ENCODE data around the gene DNTTIP2. TPM values are rescaled to one million over a fixed set of nuclear protein-coding genes. Genes with fewer than 3 reads are reported as not detected.
"Not testable (repeated sequence)": the region's sequence is repeated elsewhere in the genome, so short reads cannot be mapped to it uniquely, and the experiment has no call there.

Gene DNTTIP2
- total RNA-seq, 1 donor from 2014 or later = 12.0 TPM

DNA sequence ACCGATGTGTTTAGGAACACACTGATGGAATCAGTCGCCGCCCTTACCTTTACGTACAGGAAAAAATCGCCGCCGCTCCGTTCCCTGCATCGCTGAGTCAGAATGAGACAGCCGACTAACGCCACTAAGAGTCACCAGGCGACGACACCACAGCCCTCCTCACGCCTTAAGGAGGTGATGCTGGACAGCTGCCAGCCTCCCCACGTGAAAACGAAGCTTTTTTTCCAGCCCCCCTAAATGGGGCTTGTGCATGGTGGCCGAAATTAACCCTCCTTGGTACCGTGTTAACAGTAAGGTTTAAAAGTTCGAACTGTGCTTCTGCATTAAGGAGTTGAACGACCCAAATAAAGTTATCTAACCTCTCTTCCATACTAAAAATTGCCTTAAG is 511 bp downstream of the DNTTIP2 start:
- Histone ChIP-seq H3K9me3 (ENCODE audit: control insufficient read depth in 3 of 3, low read length in 3 of 3) (no peaks in the 10 kb centered on the region), H3K27ac (ENCODE audit: low read depth, low read length) (peak overlapping the region; percentile 92), H3K4me1 (ENCODE audit: control insufficient read depth in 3 of 3, insufficient read depth in 3 of 3, low read length in 3 of 3) (peaks cover 8 to 31% (median 24%) of the 10 kb centered on the region in 3 donors), H3K4me3 (ENCODE audit: low read length in 3 of 3) (peak overlapping the region; percentile 92 to 98 (median 98)), H3K9ac (ENCODE audit: low read depth in 1 of 3, low read length in 3 of 3) (peak overlapping the region; percentile 92 to 100 (median 97)), H3K36me3 (ENCODE audit: control insufficient read depth in 3 of 3, insufficient read depth in 3 of 3, low read length in 3 of 3) (peaks cover 15 to 37% (median 36%) of the 10 kb centered on the region in 3 donors), H3K27me3 (ENCODE audit: control insufficient read depth in 3 of 3, insufficient read depth in 3 of 3, low read length in 3 of 3) (no peaks in the 10 kb centered on the region)

DNA sequence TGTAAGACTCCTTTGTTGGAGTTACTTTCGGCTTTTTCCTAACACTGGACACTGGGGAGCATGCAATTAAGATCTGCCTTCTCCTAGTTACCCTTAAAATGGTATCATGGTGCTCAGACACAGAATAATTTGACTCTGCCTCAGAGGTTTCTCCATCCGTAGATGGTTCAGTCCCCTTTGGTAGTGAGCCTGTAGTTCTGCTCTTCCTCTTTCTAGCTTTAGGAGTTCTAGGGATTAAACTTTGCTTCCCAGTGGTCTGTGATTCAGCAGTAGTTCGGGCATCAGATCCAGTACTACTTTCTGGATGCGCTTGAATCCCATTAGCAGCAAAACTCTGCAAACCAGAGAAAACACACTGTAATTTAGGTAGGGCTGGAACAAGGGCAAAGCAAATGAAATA is 1.5 kb downstream of the DNTTIP2 start:
- Histone ChIP-seq H3K27ac (ENCODE audit: low read depth, low read length) (no peak overlapping the region), H3K9ac (ENCODE audit: low read depth in 1 of 3, low read length in 3 of 3) (peak overlapping the region in 1 of 3 donors; percentile 97), H3K4me1 (ENCODE audit: control insufficient read depth in 3 of 3, insufficient read depth in 3 of 3, low read length in 3 of 3) (peaks cover 8 to 31% (median 24%) of the 10 kb centered on the region in 3 donors), H3K4me3 (ENCODE audit: low read length in 3 of 3) (peak overlapping the region in 2 of 3 donors; percentile 16 to 98), H3K27me3 (ENCODE audit: control insufficient read depth in 3 of 3, insufficient read depth in 3 of 3, low read length in 3 of 3) (no peaks in the 10 kb centered on the region), H3K36me3 (ENCODE audit: control insufficient read depth in 3 of 3, insufficient read depth in 3 of 3, low read length in 3 of 3) (peaks cover 18 to 44% (median 40%) of the 10 kb centered on the region in 3 donors), H3K9me3 (ENCODE audit: control insufficient read depth in 3 of 3, low read length in 3 of 3) (no peaks in the 10 kb centered on the region)

GRCh38 chr1:93876244-93876643 is 2.8 kb downstream of the DNTTIP2 start:
- Histone ChIP-seq H3K27ac (ENCODE audit: low read depth, low read length) (no peak overlapping the region), H3K4me3 (ENCODE audit: low read length in 3 of 3) (peak overlapping the region in 1 of 3 donors; percentile 15), H3K9me3 (ENCODE audit: control insufficient read depth in 3 of 3, low read length in 3 of 3) (no peaks in the 10 kb centered on the region), H3K4me1 (ENCODE audit: control insufficient read depth in 3 of 3, insufficient read depth in 3 of 3, low read length in 3 of 3) (peaks cover 8 to 31% (median 24%) of the 10 kb centered on the region in 3 donors), H3K27me3 (ENCODE audit: control insufficient read depth in 3 of 3, insufficient read depth in 3 of 3, low read length in 3 of 3) (no peaks in the 10 kb centered on the region), H3K9ac (ENCODE audit: low read depth in 1 of 3, low read length in 3 of 3) (no peak overlapping the region), H3K36me3 (ENCODE audit: control insufficient read depth in 3 of 3, insufficient read depth in 3 of 3, low read length in 3 of 3) (peaks cover 28 to 57% (median 48%) of the 10 kb centered on the region in 3 donors)

- Histone ChIP-seq H3K9ac (ENCODE audit: low read depth in 1 of 3, low read length in 3 of 3) (no peak overlapping the region), H3K9me3 (ENCODE audit: control insufficient read depth in 3 of 3, low read length in 3 of 3) (no peaks in the 10 kb centered on the region), H3K36me3 (ENCODE audit: control insufficient read depth in 3 of 3, insufficient read depth in 3 of 3, low read length in 3 of 3) (peaks cover 43 to 76% (median 68%) of the 10 kb centered on the region in 3 donors)
Observed at GRCh38 chr1:93874025-93874651, 4.9 kb downstream of the DNTTIP2 start.

DNA sequence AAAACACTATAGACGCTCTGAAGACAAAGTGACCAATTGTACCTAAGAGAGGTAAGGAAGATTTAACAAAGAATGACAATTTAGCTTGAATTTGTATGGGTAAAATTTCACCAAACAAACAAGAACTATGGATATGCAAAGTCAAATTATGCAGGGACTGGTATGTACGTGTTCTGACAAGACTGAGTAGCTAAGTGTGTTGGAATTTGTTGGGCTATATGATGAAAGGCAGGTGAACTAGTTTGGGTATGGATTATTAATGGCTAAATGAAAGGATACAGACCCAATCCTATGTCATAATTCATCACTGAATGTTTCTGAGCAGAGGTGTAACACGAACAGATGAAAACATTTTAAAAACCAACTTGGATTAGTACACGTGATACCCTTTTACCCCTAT is 7.6 kb downstream of the DNTTIP2 start:
- Histone ChIP-seq H3K36me3 (ENCODE audit: control insufficient read depth in 3 of 3, insufficient read depth in 3 of 3, low read length in 3 of 3) (peaks cover 41 to 70% (median 62%) of the 10 kb centered on the region in 3 donors), H3K27ac (ENCODE audit: low read depth, low read length) (no peak overlapping the region), H3K4me3 (ENCODE audit: low read length in 3 of 3) (no peak overlapping the region), H3K9ac (ENCODE audit: low read depth in 1 of 3, low read length in 3 of 3) (no peak overlapping the region), H3K9me3 (ENCODE audit: control insufficient read depth in 3 of 3, low read length in 3 of 3) (no peaks in the 10 kb centered on the region), H3K27me3 (ENCODE audit: control insufficient read depth in 3 of 3, insufficient read depth in 3 of 3, low read length in 3 of 3) (no peaks in the 10 kb centered on the region), H3K4me1 (ENCODE audit: control insufficient read depth in 3 of 3, insufficient read depth in 3 of 3, low read length in 3 of 3) (peaks cover under 1 to 6% (median 4%) of the 10 kb centered on the region in 3 donors)

More at GRCh38 chr1:93874025-93874651, 4.9 kb downstream of the DNTTIP2 start:
- Histone ChIP-seq H3K27me3 (ENCODE audit: control insufficient read depth in 3 of 3, insufficient read depth in 3 of 3, low read length in 3 of 3) (no peaks in the 10 kb centered on the region), H3K27ac (ENCODE audit: low read depth, low read length) (no peak overlapping the region), H3K4me3 (ENCODE audit: low read length in 3 of 3) (no peak overlapping the region), H3K4me1 (ENCODE audit: control insufficient read depth in 3 of 3, insufficient read depth in 3 of 3, low read length in 3 of 3) (peaks cover 8 to 31% (median 21%) of the 10 kb centered on the region in 3 donors)

- H3K4me1 ChIP-seq (ENCODE audit: control insufficient read depth in 3 of 3, insufficient read depth in 3 of 3, low read length in 3 of 3) = no peaks in the 10 kb centered on the region
- no peak overlapping the region for H3K27ac ChIP-seq (ENCODE audit: low read depth, low read length)
- no peak overlapping the region for H3K4me3 ChIP-seq (ENCODE audit: low read length in 3 of 3)
- H3K27me3 ChIP-seq (ENCODE audit: control insufficient read depth in 3 of 3, insufficient read depth in 3 of 3, low read length in 3 of 3) = no peaks in the 10 kb centered on the region
- peaks cover 34 to 56% (median 48%) of the 10 kb centered on the region in 3 donors for H3K36me3 ChIP-seq (ENCODE audit: control insufficient read depth in 3 of 3, insufficient read depth in 3 of 3, low read length in 3 of 3)
- H3K9ac ChIP-seq (ENCODE audit: low read depth in 1 of 3, low read length in 3 of 3) = no peak overlapping the region
- no peaks in the 10 kb centered on the region for H3K9me3 ChIP-seq (ENCODE audit: control insufficient read depth in 3 of 3, low read length in 3 of 3)
Observed at GRCh38 chr1:93869653-93870052, 9.4 kb downstream of the DNTTIP2 start.

DNA sequence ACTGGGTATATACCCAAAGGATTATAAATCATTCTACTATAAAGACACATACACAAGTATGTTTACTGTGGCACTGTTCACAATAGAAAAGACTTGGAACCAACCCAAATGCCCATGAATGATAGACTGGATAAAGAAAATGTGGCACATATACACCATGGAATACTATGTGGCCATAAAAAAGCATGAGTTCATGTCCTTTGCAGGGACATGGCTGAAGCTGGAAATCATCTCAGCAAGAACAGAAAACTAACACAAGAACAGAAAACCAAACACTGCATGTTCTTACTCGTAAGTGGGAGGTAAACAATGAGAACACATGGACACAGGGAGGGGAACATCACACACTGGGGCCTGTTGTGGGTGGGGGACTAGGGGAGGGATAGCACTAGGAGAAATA is 10.5 kb downstream of the DNTTIP2 start:
- not testable (repeated sequence) for H3K4me3 ChIP-seq (ENCODE audit: low read length in 3 of 3); H3K4me1 ChIP-seq (ENCODE audit: control insufficient read depth in 3 of 3, insufficient read depth in 3 of 3, low read length in 3 of 3); H3K9me3 ChIP-seq (ENCODE audit: control insufficient read depth in 3 of 3, low read length in 3 of 3); H3K27ac ChIP-seq (ENCODE audit: low read depth, low read length); H3K9ac ChIP-seq (ENCODE audit: low read depth in 1 of 3, low read length in 3 of 3); H3K27me3 ChIP-seq (ENCODE audit: control insufficient read depth in 3 of 3, insufficient read depth in 3 of 3, low read length in 3 of 3)
- peaks cover 30 to 44% (median 39%) of the 10 kb centered on the region in 3 donors for H3K36me3 ChIP-seq (ENCODE audit: control insufficient read depth in 3 of 3, insufficient read depth in 3 of 3, low read length in 3 of 3)

GRCh38 chr1:93865253-93865652 is 13.8 kb downstream of the DNTTIP2 start:
- no peak overlapping the region for H3K4me3 ChIP-seq (ENCODE audit: low read length in 3 of 3)

GRCh38 chr1:93864175-93864574 is 14.8 kb downstream of the DNTTIP2 start:
- Histone ChIP-seq H3K9me3 (ENCODE audit: control insufficient read depth in 3 of 3, low read length in 3 of 3) (no peaks in the 10 kb centered on the region), H3K9ac (ENCODE audit: low read depth in 1 of 3, low read length in 3 of 3) (no peak overlapping the region), H3K4me3 (ENCODE audit: low read length in 3 of 3) (no peak overlapping the region), H3K4me1 (ENCODE audit: control insufficient read depth in 3 of 3, insufficient read depth in 3 of 3, low read length in 3 of 3) (no peaks in the 10 kb centered on the region), H3K27ac (ENCODE audit: low read depth, low read length) (no peak overlapping the region), H3K27me3 (ENCODE audit: control insufficient read depth in 3 of 3, insufficient read depth in 3 of 3, low read length in 3 of 3) (no peaks in the 10 kb centered on the region), H3K36me3 (ENCODE audit: control insufficient read depth in 3 of 3, insufficient read depth in 3 of 3, low read length in 3 of 3) (peaks cover 2 to 8% (median 5%) of the 10 kb centered on the region in 3 donors)

More at GRCh38 chr1:93865253-93865652, 13.8 kb downstream of the DNTTIP2 start:
- H3K9ac ChIP-seq (ENCODE audit: low read depth in 1 of 3, low read length in 3 of 3) = no peak overlapping the region
- no peak overlapping the region for H3K27ac ChIP-seq (ENCODE audit: low read depth, low read length)
- no peaks in the 10 kb centered on the region for H3K9me3 ChIP-seq (ENCODE audit: control insufficient read depth in 3 of 3, low read length in 3 of 3)
- H3K4me1 ChIP-seq (ENCODE audit: control insufficient read depth in 3 of 3, insufficient read depth in 3 of 3, low read length in 3 of 3) = no peaks in the 10 kb centered on the region
- peaks cover 9 to 18% (median 16%) of the 10 kb centered on the region in 3 donors for H3K36me3 ChIP-seq (ENCODE audit: control insufficient read depth in 3 of 3, insufficient read depth in 3 of 3, low read length in 3 of 3)
- H3K27me3 ChIP-seq (ENCODE audit: control insufficient read depth in 3 of 3, insufficient read depth in 3 of 3, low read length in 3 of 3) = no peaks in the 10 kb centered on the region

- not testable (repeated sequence) for H3K9me3 ChIP-seq (ENCODE audit: control insufficient read depth in 3 of 3, low read length in 3 of 3); H3K4me1 ChIP-seq (ENCODE audit: control insufficient read depth in 3 of 3, insufficient read depth in 3 of 3, low read length in 3 of 3); H3K4me3 ChIP-seq (ENCODE audit: low read length in 3 of 3); H3K36me3 ChIP-seq (ENCODE audit: control insufficient read depth in 3 of 3, insufficient read depth in 3 of 3, low read length in 3 of 3); H3K27me3 ChIP-seq (ENCODE audit: control insufficient read depth in 3 of 3, insufficient read depth in 3 of 3, low read length in 3 of 3); H3K27ac ChIP-seq (ENCODE audit: low read depth, low read length); H3K9ac ChIP-seq (ENCODE audit: low read depth in 1 of 3, low read length in 3 of 3)
Observed at GRCh38 chr1:93857653-93858052, 21.4 kb downstream of the DNTTIP2 start.

All from skeletal muscle tissue (tissue), 4 donors.